HPDE6-E6E7 (cell line): ENCODE data around the gene MAB21L4.
"Not testable (repeated sequence)": the region's sequence is repeated elsewhere in the genome, so short reads cannot be mapped to it uniquely, and the experiment has no call there.

Source experiments
- DNase-seq: peaks from one replicate; pipeline ENCODE4 v3.0.0; 2011; ENCODE audit warnings: missing footprints; ENCODE audit errors: extremely low spot score

MAB21L4 gene

DNA sequence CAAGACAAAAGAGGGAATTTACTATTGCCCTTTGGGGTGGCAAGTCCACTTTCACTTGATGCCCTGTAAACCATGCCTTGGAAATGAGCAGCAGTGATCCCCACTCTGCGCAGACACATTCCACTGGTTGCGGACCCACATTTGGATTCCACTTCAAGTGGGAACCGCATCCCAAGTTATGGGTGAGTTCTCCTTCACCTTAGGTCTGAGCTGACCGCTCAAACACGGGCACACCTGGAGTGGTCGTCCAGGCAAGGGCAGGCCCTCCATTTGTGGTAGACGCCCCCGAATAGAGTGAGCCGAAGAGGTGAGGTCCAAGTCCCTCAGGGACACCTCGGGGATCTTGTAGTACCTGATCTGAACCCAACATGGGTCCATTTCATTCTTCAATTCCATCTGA lies 37.1 kb downstream of the MAB21L4 start:
- DNase-seq: no peak

DNA sequence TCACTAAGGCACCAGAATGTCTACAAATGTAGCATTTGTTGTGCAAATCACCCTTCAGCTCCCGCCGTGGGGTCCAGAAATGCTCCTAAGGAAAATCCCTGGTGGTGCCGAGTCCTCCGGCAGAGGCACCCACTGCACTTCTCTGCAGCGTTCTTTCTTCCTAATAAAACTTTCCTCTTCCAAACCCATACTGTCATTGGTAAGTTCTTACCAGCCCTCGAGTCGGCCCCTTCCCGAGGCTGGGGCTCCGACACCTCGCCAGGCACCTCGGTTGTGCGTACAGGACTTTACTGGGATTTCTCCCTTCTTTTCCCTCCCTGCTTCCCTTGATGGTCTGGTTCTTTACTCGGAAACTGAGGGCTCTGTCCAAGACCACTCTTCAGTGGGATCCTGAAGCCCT lies 37.6 kb downstream of the MAB21L4 start:
- no peak for DNase-seq

DNA sequence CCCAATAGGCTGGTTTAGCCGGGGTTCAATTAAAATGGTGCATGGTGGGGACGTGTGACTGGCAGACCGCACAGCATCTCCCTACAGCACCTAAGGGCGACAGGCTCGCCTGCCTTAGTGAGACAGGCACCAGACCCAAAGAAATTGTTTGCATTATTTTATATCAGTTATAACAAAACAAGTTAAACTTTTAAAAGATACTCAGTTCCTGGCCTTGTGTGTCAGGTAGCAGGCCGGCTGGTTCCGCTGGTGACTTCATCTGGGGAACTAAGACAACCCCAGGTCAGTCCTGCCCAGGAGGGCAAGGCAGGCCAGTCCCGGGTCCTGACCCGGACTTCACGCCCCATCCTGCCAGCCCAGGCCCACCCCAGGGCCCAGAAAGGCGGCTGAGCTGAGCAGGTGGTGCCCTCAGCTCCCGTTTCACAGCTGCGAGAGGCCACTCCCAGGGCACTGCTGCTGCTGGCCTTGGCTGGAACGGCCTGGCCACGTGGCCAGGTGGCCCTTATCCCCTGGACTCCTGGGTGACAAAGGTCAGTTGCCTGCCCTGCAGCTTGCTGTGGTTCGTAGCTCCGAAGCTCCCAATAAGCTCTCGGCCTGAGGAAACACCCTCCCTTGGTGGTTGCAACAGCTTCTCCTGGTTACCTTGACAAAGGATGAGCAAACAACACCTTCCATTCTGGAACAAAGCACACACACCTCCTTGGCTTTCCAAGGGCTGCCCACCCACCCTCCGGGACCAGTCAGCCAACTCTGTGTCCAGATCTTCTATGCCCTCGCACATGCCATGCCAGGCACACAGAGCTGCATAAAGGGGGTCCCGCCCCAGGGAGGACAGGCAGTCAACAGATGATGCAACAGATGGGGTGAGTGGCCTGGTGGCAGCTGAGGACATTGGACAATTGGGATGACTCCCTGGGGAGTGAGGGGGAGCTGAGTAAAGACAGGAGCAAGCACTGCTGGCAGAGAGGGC lies 38.6 kb downstream of the MAB21L4 start:
- no peak for DNase-seq

DNA sequence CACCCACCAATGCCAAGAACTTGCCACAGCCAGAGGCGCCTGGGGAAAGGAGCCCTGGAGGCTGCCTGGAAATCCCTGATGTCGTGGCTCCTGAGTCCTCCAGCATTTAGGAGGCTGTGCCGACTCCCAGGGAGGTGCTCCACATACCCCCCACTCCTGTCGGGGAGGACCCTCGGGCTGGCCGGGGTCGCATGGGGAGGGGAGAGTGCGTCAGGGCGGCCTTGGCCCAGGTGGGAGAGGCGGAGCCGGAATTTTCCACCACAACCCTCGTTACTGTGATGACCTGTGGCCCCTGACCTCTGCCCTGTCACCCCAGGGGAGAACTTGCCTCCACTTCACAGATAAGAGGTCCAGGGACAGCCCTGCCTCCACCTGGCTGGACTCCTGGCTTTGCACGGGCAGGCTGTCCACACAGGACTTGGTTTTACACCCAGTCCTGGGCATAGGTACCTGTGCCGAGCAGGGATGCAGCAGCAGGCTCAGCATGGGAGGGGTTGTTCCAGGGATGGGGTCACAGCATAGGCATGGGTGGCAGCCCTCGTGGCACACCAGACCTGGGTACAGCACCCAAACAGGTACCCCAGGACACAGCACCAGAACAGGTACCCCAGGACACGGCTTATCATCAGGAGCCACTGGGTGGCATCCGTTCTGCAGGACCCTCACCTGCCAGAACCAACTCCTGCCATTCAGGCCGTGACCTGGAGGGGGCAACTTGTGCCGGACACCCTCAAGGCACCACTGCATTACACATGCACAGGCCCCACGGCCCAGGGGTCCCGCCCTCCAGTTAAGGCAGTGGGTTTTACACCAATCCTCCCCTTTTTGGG lies 39.6 kb downstream of the MAB21L4 start:
- DNase-seq: peak; percentile 17

DNA sequence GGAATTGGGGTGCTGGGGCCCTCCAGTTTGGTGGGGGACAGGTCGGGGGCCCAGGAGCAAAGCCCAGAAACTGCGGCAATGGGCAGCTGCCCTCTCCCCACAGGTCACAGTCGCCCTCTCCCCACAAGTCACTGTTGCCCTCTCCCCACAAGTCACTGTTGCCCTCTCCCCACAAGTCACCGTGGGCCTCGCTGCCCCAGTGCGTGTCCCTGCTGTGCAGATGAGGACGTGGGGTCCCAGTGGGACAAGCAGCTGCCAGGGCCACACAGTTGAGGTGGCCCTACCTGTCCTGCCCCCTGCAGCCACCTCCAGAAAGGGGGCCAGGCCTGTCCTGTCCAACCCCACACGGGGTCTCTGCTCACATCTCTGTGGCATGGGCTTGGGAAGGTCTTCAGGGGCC lies 40.3 kb downstream of the MAB21L4 start:
- DNase-seq: no peak

DNA sequence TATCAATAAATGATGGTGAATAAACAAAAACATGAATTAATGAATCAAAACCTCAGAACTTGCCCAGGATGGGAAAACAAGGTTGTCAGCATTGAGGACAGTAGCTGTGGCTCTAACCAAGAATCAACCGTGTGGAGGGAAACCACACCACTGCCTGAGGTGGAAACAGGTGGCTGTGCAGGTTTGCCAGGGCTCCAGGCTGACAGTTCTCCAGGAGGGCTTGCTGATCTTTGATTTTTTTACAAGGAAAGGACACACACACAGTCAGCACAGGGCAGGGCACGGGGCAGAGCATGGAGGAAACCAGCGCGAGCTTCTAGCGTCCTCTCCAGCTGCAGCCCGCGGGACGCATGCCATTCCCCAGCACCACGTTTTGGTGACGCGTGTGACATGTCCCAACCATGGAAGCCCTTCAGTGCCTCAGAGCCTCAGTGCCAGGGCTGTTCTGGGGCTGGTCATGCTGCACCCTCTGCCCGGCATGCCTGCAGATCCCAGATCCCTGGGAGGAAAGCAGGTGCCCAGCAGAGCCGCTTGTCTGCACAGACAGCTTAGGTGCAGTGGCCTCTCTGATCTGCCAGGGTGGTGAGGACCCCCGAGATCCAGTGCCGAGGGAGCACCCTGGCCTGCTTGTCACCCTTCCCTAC lies 43.2 kb downstream of the MAB21L4 start:
- no peak for DNase-seq

DNA sequence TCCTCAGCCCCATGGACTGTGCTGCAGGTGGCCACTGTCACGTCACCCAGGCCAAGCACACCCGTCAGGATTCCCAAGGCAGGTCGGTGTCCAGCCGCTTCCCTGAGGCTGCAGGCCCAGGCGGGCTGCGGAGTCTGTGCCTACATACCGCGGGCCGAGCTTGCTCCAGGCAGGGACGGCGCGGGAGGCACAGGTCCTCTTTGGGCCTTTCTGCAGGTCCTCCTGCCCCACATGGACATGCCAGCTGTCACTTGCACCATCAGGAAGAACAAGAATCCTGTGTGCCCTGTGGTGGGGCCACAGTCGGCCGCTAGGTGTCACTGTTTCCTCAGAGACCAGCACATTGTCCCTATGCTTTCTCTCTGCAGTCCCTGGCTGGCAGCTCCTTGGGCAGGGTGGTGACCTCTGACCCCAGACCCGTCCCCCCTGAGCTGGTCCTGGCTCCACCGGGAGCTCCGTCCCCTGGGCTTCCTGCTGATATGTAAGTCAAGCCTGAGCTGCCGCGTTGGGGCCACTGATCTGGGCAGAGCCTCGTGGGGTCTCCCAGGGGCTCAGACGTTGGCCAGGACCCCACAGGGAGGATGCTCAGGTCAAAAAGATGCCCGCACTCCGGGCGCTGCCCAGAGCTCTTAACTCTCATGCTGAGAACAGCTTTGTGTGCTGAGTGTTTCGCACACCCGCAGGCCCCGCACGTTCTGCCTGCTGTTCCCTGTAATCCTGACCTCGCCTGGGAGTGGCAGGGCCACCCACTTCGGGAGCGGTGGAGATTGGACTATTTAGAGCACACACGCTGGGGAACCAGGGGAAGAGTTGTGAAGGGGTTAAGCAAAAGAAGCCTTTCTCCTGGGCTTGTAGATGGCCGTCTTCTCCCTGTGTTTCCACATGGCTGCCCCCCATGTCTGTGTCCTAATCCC lies 44.6 kb downstream of the MAB21L4 start:
- peak; percentile 89 for DNase-seq

DNA sequence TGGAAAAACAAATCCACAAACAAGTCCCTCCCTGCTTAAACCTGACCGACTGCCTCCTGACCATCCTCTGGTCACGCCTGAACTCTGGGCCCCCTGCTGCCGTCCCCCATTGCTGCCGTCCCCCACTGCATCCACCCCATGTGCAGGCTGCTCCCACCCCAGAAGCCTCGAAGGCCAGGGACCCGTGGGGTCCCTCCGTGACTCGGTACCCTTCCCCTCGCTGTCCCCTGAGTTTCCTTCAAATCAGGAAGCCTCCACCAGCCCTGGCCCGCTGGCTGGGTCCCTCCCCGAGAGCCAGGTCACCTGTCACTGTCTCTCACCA lies 45.2 kb downstream of the MAB21L4 start:
- DNase-seq: no peak

DNA sequence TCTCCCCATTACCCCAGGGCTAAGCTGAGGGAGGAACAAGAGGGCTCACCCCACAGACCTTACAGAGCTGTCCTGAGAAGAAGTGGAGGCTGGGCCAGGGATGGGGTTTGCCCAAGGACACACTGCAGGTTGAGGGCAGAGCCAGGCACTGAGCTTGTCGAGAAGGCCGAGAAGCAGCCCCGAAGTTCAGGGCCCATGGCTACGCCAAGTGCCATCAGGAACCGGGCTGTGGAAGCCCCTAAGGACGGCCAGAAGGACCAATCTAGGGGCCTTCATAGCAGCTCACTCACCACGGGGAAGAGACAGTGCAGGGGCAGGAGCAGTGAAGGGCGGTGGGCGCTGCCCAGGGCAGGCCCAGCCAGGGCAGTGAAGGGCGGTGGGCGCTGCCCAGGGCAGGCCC lies 45.9 kb downstream of the MAB21L4 start:
- DNase-seq: no peak

DNA sequence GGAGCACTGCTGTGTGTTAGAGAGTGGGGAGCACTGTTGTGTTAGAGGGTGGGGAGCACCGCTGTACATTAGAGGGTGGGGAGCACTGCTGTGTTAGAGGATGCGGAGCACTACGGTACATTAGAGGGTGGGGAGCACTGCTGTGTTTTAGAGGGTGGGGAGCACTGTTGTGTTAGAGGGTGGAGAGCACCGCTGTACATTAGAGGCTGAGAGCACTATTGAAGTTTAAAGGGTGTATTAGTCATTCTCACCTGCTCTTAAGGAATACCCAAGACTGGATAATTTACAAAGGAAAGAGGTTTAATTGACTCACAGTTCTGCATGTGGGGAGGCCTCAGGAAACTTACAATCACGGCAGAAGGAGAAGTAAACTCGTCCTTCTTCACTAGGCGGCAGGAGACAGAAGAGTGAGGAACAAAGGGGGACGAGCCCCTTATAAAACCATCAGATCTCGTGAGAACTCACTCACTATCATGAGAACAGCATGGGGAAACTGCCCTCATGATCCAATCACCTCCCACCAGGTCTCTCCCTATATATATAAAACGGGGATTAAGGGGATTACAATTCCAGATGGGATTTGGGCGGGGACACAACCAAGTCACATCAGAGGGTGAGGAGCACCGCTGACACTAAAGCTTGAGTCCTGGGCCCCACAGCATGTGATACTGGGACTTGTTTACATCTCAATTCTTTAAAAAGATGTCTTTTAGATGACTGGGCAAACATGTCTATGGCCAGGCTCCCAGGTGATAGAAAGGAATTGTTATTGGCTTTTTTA lies 46.9 kb downstream of the MAB21L4 start:
- DNase-seq: no peak

DNA sequence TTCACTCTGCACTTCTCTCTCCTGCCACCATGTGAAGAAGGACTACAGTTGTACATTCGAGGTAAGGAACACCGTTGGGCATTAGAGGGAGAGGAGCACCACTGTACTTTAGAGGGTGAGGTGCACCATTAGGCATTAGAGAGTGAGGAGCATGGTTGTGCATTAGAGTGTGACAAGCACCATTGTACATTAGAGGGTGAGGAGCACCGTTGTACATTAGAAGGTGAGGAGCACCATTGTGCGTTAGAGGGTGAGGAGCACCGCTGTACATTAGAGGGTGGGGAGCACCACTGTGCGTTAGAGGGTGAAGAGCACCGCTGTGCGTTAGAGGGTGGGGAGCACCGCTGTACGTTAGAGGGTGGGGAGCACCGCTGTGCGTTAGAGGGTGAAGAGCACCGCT lies 48.1 kb downstream of the MAB21L4 start:
- no peak for DNase-seq

DNA sequence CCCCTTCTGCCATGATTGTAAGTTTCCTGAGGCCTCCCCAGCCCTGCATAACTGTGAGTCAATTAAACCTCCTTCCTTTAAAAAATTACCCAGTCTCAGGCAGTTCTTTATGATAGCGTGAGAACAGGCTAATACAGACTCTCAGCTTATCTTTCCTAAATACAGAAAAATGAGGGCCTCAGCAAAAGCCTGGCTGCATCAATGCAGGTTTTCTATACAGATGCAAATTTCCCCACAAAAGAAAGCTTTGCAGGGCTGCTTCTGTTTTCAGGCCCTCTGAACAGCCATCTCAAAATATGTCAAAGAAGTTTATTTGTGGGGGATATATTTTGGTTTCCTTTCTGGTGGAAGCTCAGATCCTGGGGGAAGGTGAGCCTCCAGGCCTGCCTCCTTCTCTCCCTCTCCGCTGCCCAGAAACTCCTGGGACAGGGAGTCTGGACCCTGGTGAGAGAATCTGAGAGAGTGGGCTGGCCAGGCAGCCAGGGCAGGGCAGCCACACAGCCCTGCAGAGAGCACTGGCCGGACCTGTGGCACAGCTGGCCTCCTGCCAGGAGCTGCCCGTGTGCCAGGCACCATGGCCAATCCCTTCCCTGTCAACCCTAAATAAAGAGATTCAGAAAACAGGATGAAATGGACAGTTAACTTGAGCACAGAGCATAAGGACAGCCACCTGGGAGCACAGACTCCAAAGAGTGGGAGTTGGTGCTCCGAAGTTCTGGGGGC lies 48.9 kb downstream of the MAB21L4 start:
- no peak for DNase-seq

DNA sequence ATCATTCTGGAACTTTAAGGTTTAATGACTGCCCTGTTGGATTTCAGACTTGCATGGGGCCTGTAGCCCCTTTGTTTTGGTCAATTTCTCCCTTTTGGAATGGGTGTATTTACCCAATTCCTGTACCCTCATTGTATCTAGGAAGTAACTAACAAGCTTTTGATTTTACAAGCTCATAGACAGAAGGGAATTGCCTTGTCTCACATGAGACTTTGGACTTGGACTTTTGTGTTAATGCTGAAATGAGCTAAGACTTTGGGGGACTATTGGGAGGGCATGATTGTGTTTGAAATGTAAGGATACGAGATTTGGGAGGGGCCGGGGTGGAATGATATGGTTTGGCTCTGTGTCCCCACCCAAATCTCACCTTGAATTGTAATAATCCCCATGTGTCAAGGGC lies 49.6 kb downstream of the MAB21L4 start:
- DNase-seq: not testable (repeated sequence)

DNA sequence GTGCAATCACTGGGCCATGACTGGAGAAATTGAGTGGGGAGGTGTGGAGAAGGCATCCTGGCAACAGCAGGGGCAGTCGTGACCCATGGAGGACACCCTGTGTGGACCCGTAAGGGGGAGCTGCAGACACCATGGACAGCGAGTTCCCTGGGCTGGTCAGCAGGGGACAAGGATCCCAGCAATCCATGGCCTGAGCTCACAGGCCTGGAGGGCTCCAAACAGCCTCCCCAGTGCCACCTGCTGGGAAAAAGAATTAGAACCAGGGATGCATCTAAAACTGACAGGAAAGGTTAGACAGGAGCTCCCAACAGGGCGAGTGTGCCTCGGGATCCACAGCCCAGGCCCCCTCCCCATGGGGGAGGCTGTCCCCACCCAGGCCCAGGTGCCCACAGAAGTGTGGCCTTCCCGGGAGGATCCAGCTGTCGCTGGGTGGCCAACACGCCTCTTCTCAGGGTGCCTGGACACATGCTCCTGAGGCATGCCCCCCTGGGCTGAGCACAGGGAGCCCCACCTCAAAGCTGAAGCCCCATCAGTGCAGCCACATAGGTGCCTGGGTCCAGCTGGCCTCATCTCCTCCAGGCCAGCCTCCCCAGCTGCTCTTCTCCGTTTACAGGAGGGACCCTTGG lies 55.4 kb downstream of the MAB21L4 start:
- peak; percentile 59 for DNase-seq

DNA sequence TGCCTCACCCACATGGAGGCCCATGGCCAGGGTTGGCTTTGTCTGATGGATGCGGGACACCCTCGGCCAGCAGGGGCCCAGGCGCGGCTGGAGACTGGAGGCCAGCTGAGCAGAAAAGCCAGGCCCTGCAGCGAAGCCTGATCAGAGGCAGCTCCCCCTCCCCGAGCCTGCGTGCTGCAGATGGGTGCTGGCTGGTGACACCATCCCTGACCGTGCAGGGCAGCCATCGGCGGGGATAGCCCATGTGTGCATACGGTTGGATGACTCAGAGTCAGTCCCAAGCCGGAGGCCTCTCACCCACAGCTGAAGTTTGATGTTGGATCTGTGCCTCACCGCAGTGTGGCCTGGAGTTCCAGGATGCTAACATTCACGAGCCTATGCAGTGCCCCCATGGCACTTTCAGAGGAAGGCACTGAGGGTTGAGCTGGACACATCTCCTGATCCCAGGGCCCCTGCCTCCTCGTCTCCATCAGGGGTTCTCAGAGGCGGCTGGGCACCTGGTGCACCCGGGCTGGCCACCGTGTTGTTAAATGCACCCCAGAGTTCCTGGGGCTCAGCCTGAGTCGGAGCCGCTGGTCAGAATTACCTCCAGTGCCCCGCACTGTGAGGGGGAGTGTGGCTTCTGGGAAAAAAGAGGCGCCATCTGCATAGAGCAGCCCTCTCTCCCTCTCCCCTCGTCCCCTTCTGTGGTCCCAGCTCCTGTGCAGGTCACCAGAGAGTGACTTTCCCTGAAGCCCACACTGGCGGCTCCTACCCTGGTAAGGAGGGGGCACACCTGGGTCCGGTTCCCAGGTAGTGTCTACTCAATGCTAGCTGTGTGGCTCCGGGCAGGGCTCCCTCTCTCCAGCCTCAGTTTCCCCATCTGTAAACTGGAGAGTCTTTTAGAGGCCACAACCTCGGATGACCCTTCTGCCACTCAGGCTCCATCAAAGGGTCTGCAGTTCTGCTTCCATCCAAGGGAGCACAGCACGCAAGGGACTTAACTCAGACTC lies 56.5 kb downstream of the MAB21L4 start:
- DNase-seq: no peak

DNA sequence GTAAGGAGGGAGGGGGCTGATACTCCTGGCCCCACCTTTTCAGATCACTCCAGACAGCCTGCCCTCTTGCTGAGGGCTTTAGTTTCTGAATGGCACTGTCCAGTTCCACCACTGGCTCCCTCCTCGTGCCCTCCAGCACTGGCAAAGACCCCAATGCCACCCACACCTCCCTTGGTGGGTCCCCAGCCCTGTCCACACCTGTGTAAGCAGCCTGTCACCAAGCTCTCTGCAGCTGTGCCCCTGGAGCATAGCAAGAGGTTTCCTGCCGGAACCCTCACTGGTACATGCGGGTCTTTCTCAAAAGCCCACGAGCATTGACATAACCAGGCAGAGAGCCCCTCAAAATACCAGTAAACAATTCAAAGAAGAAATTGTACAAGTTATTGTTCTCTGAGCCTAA lies 58.3 kb downstream of the MAB21L4 start:
- no peak for DNase-seq

DNA sequence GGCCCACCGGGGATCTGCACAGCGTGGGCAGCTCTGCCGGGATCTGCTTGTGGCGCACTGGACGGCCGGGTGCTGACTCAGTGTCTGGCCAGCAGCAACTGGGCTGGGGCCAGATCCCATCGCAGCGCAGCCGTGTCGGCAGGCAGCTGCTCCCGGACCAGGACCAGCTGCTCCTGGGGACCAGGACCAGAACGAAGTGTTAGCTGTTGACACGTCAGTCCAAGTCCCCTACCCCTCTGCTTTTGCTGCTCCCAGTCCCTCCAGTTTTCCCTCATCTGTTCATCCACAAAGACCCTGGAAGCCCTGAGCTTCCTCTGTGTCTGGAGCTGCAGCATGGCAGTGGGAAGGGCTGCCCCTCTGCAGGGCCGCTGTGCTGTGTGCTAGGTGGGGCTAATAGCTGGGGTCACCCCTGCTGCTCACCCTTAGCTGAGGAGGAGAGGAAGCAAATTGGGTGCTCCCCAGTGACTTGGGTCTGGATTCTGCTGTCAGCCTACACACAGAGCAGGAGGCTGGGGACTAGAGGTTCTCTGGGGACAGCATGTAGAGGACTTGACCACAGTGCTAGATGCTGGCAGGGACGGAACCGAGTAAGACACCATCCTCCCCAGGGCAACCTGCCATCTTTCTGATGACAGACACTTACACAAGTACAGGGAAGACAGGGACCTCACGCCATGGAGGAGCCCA lies 59.0 kb downstream of the MAB21L4 start:
- no peak for DNase-seq
